Measurements from ENCODE around the gene CDK11A.
"Not testable (repeated sequence)": the region's sequence is repeated elsewhere in the genome, so short reads cannot be mapped to it uniquely, and the experiment has no call there.

DNA sequence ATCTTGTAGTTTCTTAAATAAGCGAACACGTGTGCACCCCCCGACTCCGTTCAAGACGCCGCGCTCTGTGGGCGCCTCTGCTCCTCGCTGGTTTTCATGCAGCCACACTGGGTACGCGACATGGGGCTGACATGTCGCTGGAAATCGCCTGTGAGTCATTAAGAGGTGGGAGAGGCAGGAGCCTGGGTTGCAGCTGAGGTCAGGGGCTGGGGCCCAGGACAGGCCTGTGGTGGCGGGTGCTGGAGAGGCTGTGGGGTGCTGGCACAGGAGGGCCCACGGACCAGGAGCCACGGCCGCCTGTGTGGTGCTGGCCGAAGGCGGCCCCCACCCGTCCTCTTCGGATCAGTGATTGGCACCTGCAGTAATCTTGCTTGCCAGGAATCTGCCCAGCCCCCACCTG, 49.4 kb downstream of the CDK11A start:
- TF ChIP-seq GABPA, POLR2AphosphoS5 (IDR thresholded peaks at IDR 0.05; ENCODE audit: low read depth): not testable (repeated sequence)
- TF ChIP-seq, protein P1, sequence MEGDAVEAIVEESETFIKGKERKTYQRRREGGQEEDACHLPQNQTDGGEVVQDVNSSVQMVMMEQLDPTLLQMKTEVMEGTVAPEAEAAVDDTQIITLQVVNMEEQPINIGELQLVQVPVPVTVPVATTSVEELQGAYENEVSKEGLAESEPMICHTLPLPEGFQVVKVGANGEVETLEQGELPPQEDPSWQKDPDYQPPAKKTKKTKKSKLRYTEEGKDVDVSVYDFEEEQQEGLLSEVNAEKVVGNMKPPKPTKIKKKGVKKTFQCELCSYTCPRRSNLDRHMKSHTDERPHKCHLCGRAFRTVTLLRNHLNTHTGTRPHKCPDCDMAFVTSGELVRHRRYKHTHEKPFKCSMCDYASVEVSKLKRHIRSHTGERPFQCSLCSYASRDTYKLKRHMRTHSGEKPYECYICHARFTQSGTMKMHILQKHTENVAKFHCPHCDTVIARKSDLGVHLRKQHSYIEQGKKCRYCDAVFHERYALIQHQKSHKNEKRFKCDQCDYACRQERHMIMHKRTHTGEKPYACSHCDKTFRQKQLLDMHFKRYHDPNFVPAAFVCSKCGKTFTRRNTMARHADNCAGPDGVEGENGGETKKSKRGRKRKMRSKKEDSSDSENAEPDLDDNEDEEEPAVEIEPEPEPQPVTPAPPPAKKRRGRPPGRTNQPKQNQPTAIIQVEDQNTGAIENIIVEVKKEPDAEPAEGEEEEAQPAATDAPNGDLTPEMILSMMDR (IDR thresholded peaks at IDR 0.05; ENCODE audit: insufficient read depth, low read length) = not testable (repeated sequence)
- TF ChIP-seq, protein P2, sequence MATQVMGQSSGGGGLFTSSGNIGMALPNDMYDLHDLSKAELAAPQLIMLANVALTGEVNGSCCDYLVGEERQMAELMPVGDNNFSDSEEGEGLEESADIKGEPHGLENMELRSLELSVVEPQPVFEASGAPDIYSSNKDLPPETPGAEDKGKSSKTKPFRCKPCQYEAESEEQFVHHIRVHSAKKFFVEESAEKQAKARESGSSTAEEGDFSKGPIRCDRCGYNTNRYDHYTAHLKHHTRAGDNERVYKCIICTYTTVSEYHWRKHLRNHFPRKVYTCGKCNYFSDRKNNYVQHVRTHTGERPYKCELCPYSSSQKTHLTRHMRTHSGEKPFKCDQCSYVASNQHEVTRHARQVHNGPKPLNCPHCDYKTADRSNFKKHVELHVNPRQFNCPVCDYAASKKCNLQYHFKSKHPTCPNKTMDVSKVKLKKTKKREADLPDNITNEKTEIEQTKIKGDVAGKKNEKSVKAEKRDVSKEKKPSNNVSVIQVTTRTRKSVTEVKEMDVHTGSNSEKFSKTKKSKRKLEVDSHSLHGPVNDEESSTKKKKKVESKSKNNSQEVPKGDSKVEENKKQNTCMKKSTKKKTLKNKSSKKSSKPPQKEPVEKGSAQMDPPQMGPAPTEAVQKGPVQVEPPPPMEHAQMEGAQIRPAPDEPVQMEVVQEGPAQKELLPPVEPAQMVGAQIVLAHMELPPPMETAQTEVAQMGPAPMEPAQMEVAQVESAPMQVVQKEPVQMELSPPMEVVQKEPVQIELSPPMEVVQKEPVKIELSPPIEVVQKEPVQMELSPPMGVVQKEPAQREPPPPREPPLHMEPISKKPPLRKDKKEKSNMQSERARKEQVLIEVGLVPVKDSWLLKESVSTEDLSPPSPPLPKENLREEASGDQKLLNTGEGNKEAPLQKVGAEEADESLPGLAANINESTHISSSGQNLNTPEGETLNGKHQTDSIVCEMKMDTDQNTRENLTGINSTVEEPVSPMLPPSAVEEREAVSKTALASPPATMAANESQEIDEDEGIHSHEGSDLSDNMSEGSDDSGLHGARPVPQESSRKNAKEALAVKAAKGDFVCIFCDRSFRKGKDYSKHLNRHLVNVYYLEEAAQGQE (IDR thresholded peaks at IDR 0.05; ENCODE audit: insufficient replicate concordance, low read depth) = not testable (repeated sequence)
